IPS-15b (cell line): ENCODE results near the gene DUSP15.
A peak's percentile ranks its signal among the peaks of the same experiment; 100 is the strongest.
"Not testable (repeated sequence)": the region's sequence is repeated elsewhere in the genome, so short reads cannot be mapped to it uniquely, and the experiment has no call there.

Source experiments
- H3K27me3 ChIP-seq: one replicate; pipeline ENCODE4 v1.6.1; 2013; ENCODE audit warnings: low read length; ENCODE audit not compliant: control insufficient read depth, insufficient read depth
- H3K36me3 ChIP-seq: one replicate; pipeline ENCODE4 v1.6.1; 2013; ENCODE audit warnings: low read length; ENCODE audit not compliant: control insufficient read depth, insufficient read depth
- H3K4me1 ChIP-seq: one replicate; pipeline ENCODE4 v1.6.1; 2013; ENCODE audit warnings: mild to moderate bottlenecking, low read length; ENCODE audit not compliant: control insufficient read depth, insufficient read depth
- H3K4me3 ChIP-seq: one replicate; pipeline ENCODE4 v1.5.1; 2013; ENCODE audit warnings: low read depth, low read length
- H3K9ac ChIP-seq: one replicate; pipeline ENCODE4 v1.6.1; 2013; ENCODE audit warnings: low read depth, mild to moderate bottlenecking, low read length
- H3K9me3 ChIP-seq: one replicate; pipeline ENCODE4 v1.6.1; 2013; ENCODE audit warnings: mild to moderate bottlenecking, low read length; ENCODE audit not compliant: control insufficient read depth, insufficient read depth

The DUSP15 gene

GRCh38 chr20:31869942-31870725 is at the start of gene DUSP15, which contains the start of gene TTLL9:
DUSP15 (minus strand) TSS chr20:31870527; CDS start chr20:31870337, 190 bp downstream.
TTLL9 (plus strand) TSS chr20:31870634; CDS start chr20:31871127, 493 bp downstream.
- Histone ChIP-seq H3K27me3 (peaks cover 23% of the 10 kb centered on the region), H3K4me3 (peak within 1 kb of the TSS; percentile 67), H3K36me3 (no peaks in the 10 kb centered on the region), H3K4me1 (peaks cover 4% of the 10 kb centered on the region), H3K9ac (peak within 1 kb of the TSS; percentile 9), H3K9me3 (no peaks in the 10 kb centered on the region)

- Histone ChIP-seq H3K9ac (no peak overlapping the region), H3K9me3 (no peaks in the 10 kb centered on the region), H3K4me1 (peaks cover 10% of the 10 kb centered on the region), H3K36me3 (no peaks in the 10 kb centered on the region), H3K4me3 (no peak overlapping the region), H3K27me3 (no peaks in the 10 kb centered on the region)
These were observed 49.3 kb upstream of the DUSP15 start for GRCh38 chr20:31919410-31920155.

GRCh38 chr20:31918466-31919105 is 48.3 kb upstream of the DUSP15 start:
- no peak overlapping the region for H3K9ac ChIP-seq
- H3K4me1 ChIP-seq: peaks cover 10% of the 10 kb centered on the region
- no peaks in the 10 kb centered on the region for H3K27me3 ChIP-seq
- no peaks in the 10 kb centered on the region for H3K9me3 ChIP-seq
- H3K4me3 ChIP-seq: no peak overlapping the region
- no peaks in the 10 kb centered on the region for H3K36me3 ChIP-seq

- not testable (repeated sequence) for H3K4me3 ChIP-seq, H3K36me3 ChIP-seq, H3K27me3 ChIP-seq, H3K9ac ChIP-seq, H3K9me3 ChIP-seq, H3K4me1 ChIP-seq
These were observed 47.7 kb upstream of the DUSP15 start for GRCh38 chr20:31917962-31918412.

GRCh38 chr20:31916708-31917107 is 46.4 kb upstream of the DUSP15 start:
- no peaks in the 10 kb centered on the region for H3K27me3 ChIP-seq
- no peak overlapping the region for H3K9ac ChIP-seq
- H3K4me3 ChIP-seq: no peak overlapping the region
- no peaks in the 10 kb centered on the region for H3K9me3 ChIP-seq
- no peaks in the 10 kb centered on the region for H3K36me3 ChIP-seq
- peaks cover 17% of the 10 kb centered on the region for H3K4me1 ChIP-seq

- H3K4me1 ChIP-seq: peaks cover 23% of the 10 kb centered on the region
- no peak overlapping the region for H3K4me3 ChIP-seq
- no peak overlapping the region for H3K9ac ChIP-seq
- H3K36me3 ChIP-seq: no peaks in the 10 kb centered on the region
- no peaks in the 10 kb centered on the region for H3K27me3 ChIP-seq
- no peaks in the 10 kb centered on the region for H3K9me3 ChIP-seq
These were observed 45.4 kb upstream of the DUSP15 start for GRCh38 chr20:31915491-31916280.

- Histone ChIP-seq H3K36me3 (no peaks in the 10 kb centered on the region), H3K27me3 (no peaks in the 10 kb centered on the region), H3K4me1 (peaks cover 15% of the 10 kb centered on the region), H3K9ac (no peak overlapping the region), H3K4me3 (no peak overlapping the region), H3K9me3 (no peaks in the 10 kb centered on the region)
These were observed 43.8 kb upstream of the DUSP15 start for GRCh38 chr20:31914170-31914569.

GRCh38 chr20:31913431-31914157 is 43.3 kb upstream of the DUSP15 start:
- Histone ChIP-seq H3K27me3 (no peaks in the 10 kb centered on the region), H3K9ac (no peak overlapping the region), H3K4me1 (peaks cover 14% of the 10 kb centered on the region), H3K9me3 (no peaks in the 10 kb centered on the region), H3K36me3 (no peaks in the 10 kb centered on the region), H3K4me3 (no peak overlapping the region)

- H3K4me3 ChIP-seq: no peak overlapping the region
- peaks cover 18% of the 10 kb centered on the region for H3K4me1 ChIP-seq
- no peaks in the 10 kb centered on the region for H3K9me3 ChIP-seq
- no peaks in the 10 kb centered on the region for H3K36me3 ChIP-seq
- H3K9ac ChIP-seq: no peak overlapping the region
- H3K27me3 ChIP-seq: no peaks in the 10 kb centered on the region
These were observed 39.9 kb upstream of the DUSP15 start for GRCh38 chr20:31910071-31910803.

- Histone ChIP-seq H3K9ac (no peak overlapping the region), H3K27me3 (no peaks in the 10 kb centered on the region), H3K9me3 (no peaks in the 10 kb centered on the region), H3K4me1 (peaks cover 18% of the 10 kb centered on the region), H3K4me3 (no peak overlapping the region), H3K36me3 (no peaks in the 10 kb centered on the region)
These were observed 39.1 kb upstream of the DUSP15 start for GRCh38 chr20:31909253-31910070.
